ENCODE measurements around the gene BAD. TPM values are rescaled to one million over a fixed set of nuclear protein-coding genes. Genes with fewer than 3 reads are reported as not detected.

The BAD gene
- total RNA-seq, 1 donor from 2014 or later, result 156 TPM

DNA sequence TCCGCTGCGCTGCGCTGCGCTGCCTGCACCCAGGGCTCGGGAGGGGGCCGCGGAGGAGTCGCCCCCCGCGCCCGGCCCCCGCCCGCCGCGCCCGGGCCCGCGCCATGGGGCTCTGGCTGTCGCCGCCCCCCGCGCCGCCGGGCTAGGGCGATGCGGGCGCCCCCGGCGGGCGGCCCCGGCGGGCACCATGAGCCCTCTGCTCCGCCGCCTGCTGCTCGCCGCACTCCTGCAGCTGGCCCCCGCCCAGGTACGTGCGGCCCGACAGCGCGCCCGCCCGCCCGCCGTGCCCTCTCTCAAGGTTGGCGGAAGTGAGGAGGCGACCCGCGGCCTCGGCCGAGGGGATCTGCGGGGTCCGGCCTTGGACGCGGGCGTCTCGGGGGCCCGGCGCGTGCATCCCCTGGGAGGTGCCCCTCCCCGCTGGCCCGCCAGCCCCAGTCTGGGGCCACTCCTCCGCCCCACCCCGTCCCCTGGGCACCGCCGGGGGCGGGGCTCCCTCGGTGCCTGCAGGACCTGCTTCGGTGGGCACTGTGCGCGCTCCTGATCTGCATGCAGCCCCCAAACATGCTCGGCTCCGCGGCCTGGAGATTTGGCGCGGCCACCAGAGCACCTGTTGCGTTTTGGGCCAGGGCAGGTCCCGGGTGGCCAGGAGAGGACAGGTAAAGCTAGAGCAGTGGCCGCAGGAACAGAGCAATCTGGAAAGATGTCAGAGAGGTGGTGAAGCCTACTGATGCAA is 49.7 kb downstream of the BAD start:
- no peak for DNase-seq (ENCODE audit: low read depth)
- peak overlapping the region; percentile 75 for H3K4me3 ChIP-seq (ENCODE audit: low read depth, low read length)
- TF ChIP-seq, protein P1, sequence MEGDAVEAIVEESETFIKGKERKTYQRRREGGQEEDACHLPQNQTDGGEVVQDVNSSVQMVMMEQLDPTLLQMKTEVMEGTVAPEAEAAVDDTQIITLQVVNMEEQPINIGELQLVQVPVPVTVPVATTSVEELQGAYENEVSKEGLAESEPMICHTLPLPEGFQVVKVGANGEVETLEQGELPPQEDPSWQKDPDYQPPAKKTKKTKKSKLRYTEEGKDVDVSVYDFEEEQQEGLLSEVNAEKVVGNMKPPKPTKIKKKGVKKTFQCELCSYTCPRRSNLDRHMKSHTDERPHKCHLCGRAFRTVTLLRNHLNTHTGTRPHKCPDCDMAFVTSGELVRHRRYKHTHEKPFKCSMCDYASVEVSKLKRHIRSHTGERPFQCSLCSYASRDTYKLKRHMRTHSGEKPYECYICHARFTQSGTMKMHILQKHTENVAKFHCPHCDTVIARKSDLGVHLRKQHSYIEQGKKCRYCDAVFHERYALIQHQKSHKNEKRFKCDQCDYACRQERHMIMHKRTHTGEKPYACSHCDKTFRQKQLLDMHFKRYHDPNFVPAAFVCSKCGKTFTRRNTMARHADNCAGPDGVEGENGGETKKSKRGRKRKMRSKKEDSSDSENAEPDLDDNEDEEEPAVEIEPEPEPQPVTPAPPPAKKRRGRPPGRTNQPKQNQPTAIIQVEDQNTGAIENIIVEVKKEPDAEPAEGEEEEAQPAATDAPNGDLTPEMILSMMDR (conservative IDR thresholded peaks at IDR 0.05; ENCODE audit: low read depth, low read length), result no peak

DNA sequence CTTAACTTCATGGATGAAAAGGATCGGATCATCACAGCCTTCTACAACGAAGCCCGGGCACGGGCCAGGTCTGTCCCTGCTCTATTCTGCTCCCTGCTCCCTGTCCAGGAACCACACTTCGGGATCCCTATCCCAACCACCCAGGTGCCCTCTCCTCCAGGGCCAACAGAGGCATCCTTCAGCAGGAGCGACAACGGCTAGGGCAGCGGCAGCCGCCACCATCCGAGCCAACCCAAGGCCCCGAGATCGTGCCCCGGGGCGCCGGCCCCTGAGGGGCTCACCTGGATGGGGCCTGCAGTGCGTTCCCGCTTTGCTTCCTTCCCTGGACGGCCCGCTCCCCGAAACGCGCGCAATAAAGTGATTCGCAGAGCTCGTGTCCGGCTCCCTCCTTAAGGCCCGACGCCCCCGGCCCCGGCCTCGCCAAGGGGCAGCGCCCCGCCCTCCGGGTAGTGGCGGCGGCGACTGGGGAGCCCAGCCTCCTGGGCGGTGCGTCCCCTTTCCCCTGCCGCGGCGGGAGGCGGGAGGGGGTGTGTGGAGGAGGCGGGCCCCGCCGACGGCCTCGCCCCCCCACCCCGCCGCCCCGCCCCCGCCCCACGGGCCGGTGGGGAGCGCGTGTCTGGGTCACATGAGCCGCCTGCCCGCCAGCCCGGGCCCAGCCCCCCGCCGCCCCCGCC is 50.4 kb downstream of the BAD start, which contains the start of gene VEGFB:
VEGFB (plus strand) TSS at position 672 of the 674 bp plus-strand sequence. CDS start 250 bp downstream, outside the sequence.
- peak within 1 kb of the TSS; percentile 75 for H3K4me3 ChIP-seq (ENCODE audit: low read depth, low read length)
- no peak for DNase-seq (ENCODE audit: low read depth)
- TF ChIP-seq, protein P1 (conservative IDR thresholded peaks at IDR 0.05; ENCODE audit: low read depth, low read length), result no peak

DNA sequence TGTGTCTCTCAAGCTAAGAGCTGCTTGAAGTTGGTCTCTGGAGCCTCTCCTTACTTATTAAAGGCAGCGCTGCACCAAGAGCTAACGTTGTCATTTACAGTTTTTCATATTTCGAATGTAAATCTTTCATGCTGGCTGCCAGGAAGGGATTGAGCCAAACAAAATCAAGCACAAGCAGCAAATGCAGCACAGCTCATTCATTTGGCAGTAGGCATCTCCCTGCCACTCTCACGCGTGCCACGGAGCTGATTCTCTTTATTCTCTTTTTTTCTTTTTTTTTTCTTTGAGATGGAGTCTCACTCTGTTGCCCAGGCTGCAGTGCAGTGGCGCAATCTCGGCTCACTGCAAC is 51.5 kb downstream of the BAD start:
- no peak overlapping the region for H3K4me3 ChIP-seq (ENCODE audit: low read depth, low read length)
- TF ChIP-seq, protein P1 (conservative IDR thresholded peaks at IDR 0.05; ENCODE audit: low read depth, low read length), result no peak
- no peak for DNase-seq (ENCODE audit: low read depth)

DNA sequence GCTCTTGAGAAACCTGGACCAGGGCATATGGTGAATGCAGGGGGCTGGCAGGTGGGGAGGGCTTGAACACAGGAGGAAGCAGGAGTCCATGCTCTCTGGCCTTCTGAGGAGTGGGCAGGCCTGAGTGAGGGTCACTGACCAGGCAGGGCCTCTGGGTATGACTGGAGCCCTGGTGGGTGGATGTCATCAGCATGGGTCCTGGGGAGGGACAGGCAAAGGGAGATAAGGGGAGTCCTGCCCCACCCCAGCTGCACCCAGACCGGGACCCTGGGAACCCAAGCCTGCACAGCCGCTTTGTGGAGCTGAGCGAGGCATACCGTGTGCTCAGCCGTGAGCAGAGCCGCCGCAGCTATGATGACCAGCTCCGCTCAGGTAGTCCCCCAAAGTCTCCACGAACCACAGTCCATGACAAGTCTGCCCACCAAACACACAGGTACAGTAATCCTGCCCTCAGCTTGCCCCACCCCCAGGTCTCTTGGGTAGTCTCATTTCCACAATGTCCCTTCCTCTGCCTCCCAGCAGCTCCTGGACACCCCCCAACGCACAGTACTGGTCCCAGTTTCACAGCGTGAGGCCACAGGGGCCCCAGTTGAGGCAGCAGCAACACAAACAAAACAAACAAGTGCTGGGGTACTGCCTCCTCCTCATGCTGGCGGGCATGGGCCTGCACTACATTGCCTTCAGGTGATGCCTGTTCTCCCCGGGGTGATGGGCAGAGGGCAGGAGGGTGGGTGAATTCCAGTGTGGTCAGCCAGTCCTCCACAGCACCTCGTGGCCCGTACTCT is 52.1 kb downstream of the BAD start:
- DNase-seq (ENCODE audit: low read depth), result no peak
- H3K4me3 ChIP-seq (ENCODE audit: low read depth, low read length), result no peak overlapping the region
- TF ChIP-seq, protein P1 (conservative IDR thresholded peaks at IDR 0.05; ENCODE audit: low read depth, low read length), result no peak

DNA sequence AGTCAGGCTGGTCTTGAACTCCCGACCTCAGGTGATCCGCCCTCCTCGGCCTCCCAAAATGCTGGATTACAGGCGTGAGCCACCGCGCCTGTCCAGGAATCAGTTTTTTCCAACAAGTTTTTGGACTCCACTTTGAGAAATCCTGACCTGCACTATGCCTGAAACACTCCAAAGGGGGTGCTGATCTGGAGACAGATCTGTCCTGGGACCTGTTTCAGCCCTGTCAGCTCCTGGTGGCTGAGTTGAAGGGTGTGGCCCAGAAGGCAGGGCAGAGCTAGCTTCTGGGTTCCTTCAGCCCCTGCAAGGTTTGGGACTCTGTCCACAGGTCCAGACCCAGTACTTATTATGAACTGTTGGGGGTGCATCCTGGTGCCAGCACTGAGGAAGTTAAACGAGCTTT is 52.9 kb downstream of the BAD start:
- no peak for DNase-seq (ENCODE audit: low read depth)
- H3K4me3 ChIP-seq (ENCODE audit: low read depth, low read length), result peak overlapping the region; percentile 2
- TF ChIP-seq, protein P1 (conservative IDR thresholded peaks at IDR 0.05; ENCODE audit: low read depth, low read length), result no peak

DNA sequence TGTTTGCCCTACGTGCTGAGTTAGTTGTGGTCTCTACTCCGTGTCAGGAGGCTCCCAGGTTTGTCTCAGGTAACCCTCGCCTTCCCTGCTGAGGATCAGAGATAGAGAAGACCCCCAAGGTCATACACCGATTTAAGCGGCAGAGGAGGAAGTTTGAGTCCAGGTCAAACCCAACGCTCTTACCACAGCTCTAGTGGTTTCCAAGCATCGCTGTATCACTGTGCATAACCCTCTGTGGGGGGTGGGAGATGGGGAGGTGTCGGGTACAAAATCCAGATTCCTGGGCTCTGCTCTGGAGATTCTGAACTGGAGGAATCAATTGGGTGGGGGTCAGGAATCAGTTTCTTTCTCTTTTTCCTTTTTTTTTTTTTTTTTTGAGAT is 53.5 kb downstream of the BAD start:
- peak overlapping the region; percentile 85 for H3K4me3 ChIP-seq (ENCODE audit: low read depth, low read length)
- TF ChIP-seq, protein P1 (conservative IDR thresholded peaks at IDR 0.05; ENCODE audit: low read depth, low read length), result no peak
- no peak for DNase-seq (ENCODE audit: low read depth)
